Peyer's patch (tissue), 4 donors: ENCODE measurements around the gene AGAP1. TPM values are rescaled to one million over a fixed set of nuclear protein-coding genes. Genes with fewer than 3 reads are reported as not detected.

Experiments used
- DNase-seq, 3 donors: peaks; one replicate each; pipeline ENCODE4 v3.0.0-alpha.2; 2017 to 2019
- H3K27ac ChIP-seq, 4 donors: fragments of 200-600 bp; sonication (generic); one replicate each; pipeline ENCODE4 v1.5.1; 2016 to 2019
- H3K27me3 ChIP-seq, 2 donors: fragments of 200-600 bp; sonication (generic); one replicate each; pipeline ENCODE4 v1.5.1; 2019
- H3K36me3 ChIP-seq, 3 donors: fragments of 200-600 bp; sonication (generic); one replicate each; pipeline ENCODE4 v1.5.1; 2016 to 2019
- H3K4me1 ChIP-seq, 4 donors: fragments of 200-600 bp; sonication (generic); one replicate each; pipeline ENCODE4 v1.5.1; 2016 to 2019
- H3K4me3 ChIP-seq, 4 donors: fragments of 200-600 bp; sonication (generic); 1 replicate in 3 of 4; 2 replicates in 1 of 4; pipeline ENCODE4 v1.5.1; 2016 to 2019; ENCODE audit warnings: mild to moderate bottlenecking in 1 of 4
- H3K9me3 ChIP-seq, 4 donors: fragments of 200-600 bp; sonication (generic); one replicate each; pipeline ENCODE4 v1.5.1; 2016 to 2019; ENCODE audit warnings: mild to moderate bottlenecking in 1 of 4
- POLR2A ChIP-seq, 2 donors: fragments of 450-650 bp; IDR thresholded peaks; one replicate each; pipeline ENCODE4 v1.5.1; 2017; ENCODE audit warnings: antibody characterized with exemption in 2 of 2, mild to moderate bottlenecking in 2 of 2, moderate library complexity in 2 of 2
- total RNA-seq, 4 donors: library from RNA; depleted of rRNA; stranded (reverse); fragments of >200 nt; gene quantifications; one replicate each; pipeline ENCODE4 v1.1.0, GENCODE V29; 2016
- TF ChIP-seq, protein P1 (sequence below), 6 experiments: fragments of 450-650 bp in 4 of 6; fragments of 200-600 bp in 2 of 6; sonication (generic) in 1 of 6; IDR thresholded peaks; one replicate each; pipeline ENCODE4 v1.5.1; 2017 to 2019; ENCODE audit warnings: antibody characterized with exemption in 6 of 6, mild to moderate bottlenecking in 3 of 6, moderate library complexity in 1 of 6

Gene AGAP1
- total RNA-seq, 4 donors from 2014 or later = 55.7 to 79.1 (median 66.9) TPM

DNA sequence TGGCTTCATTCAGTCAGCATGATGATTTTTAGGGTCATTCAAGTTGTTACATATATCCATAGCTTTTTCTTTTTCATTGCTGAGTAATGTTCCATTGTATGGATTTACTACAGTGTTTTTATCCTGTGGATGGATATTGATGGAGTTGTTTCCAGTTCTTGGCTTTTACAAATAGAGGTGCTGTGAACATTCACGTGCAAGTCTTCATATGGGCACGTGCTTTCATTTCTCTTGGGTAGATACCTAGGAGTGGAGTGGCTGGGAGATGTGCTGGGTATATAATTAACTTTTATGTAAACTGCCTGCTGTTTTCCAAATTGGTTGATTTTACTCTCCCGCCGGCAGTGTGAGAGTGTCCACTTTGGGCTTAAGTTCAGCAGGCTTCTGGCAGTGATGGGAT lies 16.5 kb downstream of the AGAP1 start:
- TF ChIP-seq, protein P1, sequence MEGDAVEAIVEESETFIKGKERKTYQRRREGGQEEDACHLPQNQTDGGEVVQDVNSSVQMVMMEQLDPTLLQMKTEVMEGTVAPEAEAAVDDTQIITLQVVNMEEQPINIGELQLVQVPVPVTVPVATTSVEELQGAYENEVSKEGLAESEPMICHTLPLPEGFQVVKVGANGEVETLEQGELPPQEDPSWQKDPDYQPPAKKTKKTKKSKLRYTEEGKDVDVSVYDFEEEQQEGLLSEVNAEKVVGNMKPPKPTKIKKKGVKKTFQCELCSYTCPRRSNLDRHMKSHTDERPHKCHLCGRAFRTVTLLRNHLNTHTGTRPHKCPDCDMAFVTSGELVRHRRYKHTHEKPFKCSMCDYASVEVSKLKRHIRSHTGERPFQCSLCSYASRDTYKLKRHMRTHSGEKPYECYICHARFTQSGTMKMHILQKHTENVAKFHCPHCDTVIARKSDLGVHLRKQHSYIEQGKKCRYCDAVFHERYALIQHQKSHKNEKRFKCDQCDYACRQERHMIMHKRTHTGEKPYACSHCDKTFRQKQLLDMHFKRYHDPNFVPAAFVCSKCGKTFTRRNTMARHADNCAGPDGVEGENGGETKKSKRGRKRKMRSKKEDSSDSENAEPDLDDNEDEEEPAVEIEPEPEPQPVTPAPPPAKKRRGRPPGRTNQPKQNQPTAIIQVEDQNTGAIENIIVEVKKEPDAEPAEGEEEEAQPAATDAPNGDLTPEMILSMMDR (IDR thresholded peaks at IDR 0.05) = no peak
- no peak for TF ChIP-seq POLR2A (IDR thresholded peaks at IDR 0.05)
- Histone ChIP-seq H3K4me1 (peaks cover 0 to 71% (median 6%) of the 10 kb centered on the region in 4 donors), H3K27ac (peak overlapping the region in 3 of 4 donors; percentile 78 to 96 (median 88)), H3K4me3 (peak overlapping the region in 1 of 4 donors; percentile 22), H3K27me3 (no peaks in the 10 kb centered on the region), H3K36me3 (no peaks in the 10 kb centered on the region), H3K9me3 (no peaks in the 10 kb centered on the region)
- peak in 1 of 3 donors; percentile 46 for DNase-seq

DNA sequence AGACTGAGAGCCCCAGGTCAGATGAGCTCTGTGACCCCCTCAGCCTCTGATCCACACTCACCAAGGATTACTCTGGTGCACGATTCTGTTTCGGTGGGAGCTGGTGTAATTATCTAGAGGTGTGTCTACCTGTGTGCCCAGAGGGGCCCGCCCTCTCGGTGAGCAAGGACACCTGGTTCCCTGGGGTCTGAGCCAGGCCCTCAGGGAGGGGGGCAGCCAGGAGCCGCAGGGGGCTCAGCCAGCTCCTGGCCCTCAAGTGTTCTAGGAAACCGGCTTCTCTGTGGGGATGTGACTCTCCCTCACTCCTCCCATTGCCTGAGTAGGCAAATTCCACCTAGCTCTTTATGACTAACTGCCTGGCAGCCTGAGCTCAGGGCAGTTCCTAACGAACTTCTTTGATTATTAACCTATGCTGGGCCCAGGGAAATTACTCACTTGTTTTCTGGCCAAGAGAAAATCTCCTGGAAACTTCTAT lies 17.4 kb downstream of the AGAP1 start:
- no peaks in the 10 kb centered on the region for H3K9me3 ChIP-seq
- peak in 1 of 2 donors; percentile 67 for TF ChIP-seq POLR2A (IDR thresholded peaks at IDR 0.05)
- TF ChIP-seq, protein P1 (IDR thresholded peaks at IDR 0.05) = no peak
- no peaks in the 10 kb centered on the region for H3K27me3 ChIP-seq
- H3K4me1 ChIP-seq = peaks cover 0 to 62% (median 6%) of the 10 kb centered on the region in 4 donors
- no peaks in the 10 kb centered on the region for H3K36me3 ChIP-seq
- DNase-seq = peak in 2 of 3 donors; percentile 74 to 75
- H3K4me3 ChIP-seq = peak overlapping the region in 1 of 4 donors; percentile 22
- H3K27ac ChIP-seq = peak overlapping the region in 3 of 4 donors; percentile 78 to 96 (median 88)

DNA sequence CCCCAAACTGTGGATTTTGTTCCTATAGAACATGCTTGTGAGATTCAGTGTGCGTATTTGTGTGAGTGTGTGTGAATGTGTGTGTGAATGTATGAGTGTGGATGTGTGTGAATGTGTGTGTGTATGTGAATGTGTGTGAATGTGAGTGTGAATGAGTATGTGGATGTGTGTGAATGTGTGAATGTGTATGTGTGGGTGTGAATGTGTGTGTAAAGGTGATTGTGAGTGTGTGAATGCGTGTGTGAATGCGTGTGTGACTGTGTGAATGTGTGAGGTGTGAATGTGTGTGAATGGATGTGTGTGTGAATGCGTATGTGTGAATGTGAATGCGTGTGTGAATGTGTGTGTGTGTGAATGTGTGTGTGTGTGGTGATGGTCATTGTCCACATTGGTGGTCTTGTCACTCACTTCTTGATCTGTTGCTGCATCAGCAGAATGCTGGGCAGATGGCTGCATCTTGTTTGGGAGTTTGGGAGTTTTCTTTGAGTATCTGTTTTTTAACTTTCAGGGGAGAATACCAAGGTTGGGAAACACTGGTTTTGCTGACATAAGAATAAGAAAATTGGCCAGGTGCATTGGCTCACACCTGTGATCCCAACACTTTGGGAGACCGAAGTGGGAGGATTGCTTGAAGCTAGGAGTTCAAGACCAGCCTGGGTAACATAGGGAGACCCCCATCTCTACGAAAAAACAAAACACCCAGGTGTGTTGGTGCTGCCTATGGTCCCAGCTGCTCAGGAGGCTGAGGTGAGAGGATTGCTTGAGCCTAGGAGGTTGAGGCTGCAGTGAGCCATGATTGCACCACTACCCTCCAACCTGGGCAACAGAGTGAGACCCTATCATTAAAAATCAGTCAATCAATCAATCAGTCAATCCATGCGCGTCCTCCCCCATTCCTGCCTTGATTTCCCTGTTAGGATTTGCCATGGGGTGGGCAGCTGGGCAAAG lies 18.2 kb downstream of the AGAP1 start:
- H3K4me3 ChIP-seq = no peak overlapping the region
- no peaks in the 10 kb centered on the region for H3K36me3 ChIP-seq
- DNase-seq = peak in 1 of 3 donors; percentile 31
- no peaks in the 10 kb centered on the region for H3K9me3 ChIP-seq
- H3K27ac ChIP-seq = peak overlapping the region in 3 of 4 donors; percentile 78 to 96 (median 88)
- no peaks in the 10 kb centered on the region for H3K27me3 ChIP-seq
- TF ChIP-seq, protein P1 (IDR thresholded peaks at IDR 0.05) = no peak
- TF ChIP-seq POLR2A (IDR thresholded peaks at IDR 0.05) = no peak
- peaks cover 0 to 54% (median 6%) of the 10 kb centered on the region in 4 donors for H3K4me1 ChIP-seq

DNA sequence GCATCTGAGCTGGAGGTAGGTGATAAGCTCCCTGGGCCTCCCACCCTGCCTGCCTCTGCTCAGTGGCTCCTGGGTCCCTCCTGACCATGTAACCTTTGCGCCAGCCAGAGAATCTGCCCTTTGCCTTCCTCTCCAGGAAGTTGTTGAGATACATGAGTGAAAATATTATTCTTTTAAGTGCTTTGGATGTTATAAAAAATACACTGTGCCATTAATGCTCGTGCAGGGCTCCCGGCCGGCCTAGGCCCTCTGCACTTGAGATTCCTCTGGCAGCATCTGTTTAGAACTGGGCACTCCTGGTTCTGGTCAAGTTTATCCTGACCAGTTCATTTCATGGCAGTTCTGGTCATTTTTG lies 18.8 kb downstream of the AGAP1 start:
- Histone ChIP-seq H3K4me1 (peaks cover 0 to 52% (median 6%) of the 10 kb centered on the region in 4 donors), H3K27ac (peak overlapping the region in 3 of 4 donors; percentile 78 to 96 (median 88)), H3K36me3 (no peaks in the 10 kb centered on the region), H3K27me3 (no peaks in the 10 kb centered on the region), H3K9me3 (no peaks in the 10 kb centered on the region), H3K4me3 (no peak overlapping the region)
- peak in 2 of 3 donors; percentile 79 to 80 for DNase-seq
- TF ChIP-seq, protein P1 (IDR thresholded peaks at IDR 0.05) = no peak
- peak in 1 of 2 donors; percentile 32 for TF ChIP-seq POLR2A (IDR thresholded peaks at IDR 0.05)

DNA sequence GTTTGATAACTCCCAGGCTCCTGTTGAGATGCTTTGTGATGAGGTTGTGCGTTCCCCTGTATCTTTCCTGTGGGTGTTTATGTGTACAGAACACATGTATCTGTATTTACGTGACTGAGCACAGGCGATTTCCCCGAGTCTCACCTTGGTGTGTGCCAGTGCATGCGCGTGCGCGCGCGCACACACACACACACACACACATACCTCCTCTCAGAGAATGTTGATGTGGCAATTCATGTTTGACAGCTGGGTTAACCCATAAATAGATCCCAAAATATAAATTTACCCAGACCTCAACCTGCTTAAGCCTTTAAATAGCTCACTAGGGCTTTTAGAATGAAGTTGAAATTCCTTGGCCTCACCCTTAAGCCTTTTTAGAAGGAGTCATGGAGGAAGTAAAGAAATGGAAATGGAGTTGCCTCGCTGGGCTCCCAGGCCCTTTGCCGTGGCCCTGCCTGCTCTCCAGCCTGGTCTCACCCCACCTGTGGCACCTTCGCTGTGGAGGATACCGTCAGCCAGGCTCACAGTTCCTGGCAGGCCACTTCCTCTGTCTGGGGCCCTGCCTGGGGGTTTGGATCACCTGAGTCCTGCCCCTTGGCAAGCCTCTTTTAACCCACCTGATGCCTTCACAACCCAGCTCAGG lies 20.3 kb downstream of the AGAP1 start:
- H3K4me3 ChIP-seq = no peak overlapping the region
- no peaks in the 10 kb centered on the region for H3K36me3 ChIP-seq
- H3K27me3 ChIP-seq = no peaks in the 10 kb centered on the region
- peak overlapping the region in 3 of 4 donors; percentile 78 to 91 (median 88) for H3K27ac ChIP-seq
- DNase-seq = peak in 1 of 3 donors; percentile 32
- TF ChIP-seq POLR2A (IDR thresholded peaks at IDR 0.05) = no peak
- TF ChIP-seq, protein P1 (IDR thresholded peaks at IDR 0.05) = no peak
- H3K9me3 ChIP-seq = no peaks in the 10 kb centered on the region
- peaks cover 0 to 55% (median 6%) of the 10 kb centered on the region in 4 donors for H3K4me1 ChIP-seq
